Femur (tissue), 1 donor: ENCODE measurements around the gene FAM171A1.
"Not testable (repeated sequence)": the region's sequence is repeated elsewhere in the genome, so short reads cannot be mapped to it uniquely, and the experiment has no call there.

Experiments
- DNase-seq: peaks from one replicate; pipeline ENCODE4 v3.0.0-alpha.2; 2017

FAM171A1 gene

DNA sequence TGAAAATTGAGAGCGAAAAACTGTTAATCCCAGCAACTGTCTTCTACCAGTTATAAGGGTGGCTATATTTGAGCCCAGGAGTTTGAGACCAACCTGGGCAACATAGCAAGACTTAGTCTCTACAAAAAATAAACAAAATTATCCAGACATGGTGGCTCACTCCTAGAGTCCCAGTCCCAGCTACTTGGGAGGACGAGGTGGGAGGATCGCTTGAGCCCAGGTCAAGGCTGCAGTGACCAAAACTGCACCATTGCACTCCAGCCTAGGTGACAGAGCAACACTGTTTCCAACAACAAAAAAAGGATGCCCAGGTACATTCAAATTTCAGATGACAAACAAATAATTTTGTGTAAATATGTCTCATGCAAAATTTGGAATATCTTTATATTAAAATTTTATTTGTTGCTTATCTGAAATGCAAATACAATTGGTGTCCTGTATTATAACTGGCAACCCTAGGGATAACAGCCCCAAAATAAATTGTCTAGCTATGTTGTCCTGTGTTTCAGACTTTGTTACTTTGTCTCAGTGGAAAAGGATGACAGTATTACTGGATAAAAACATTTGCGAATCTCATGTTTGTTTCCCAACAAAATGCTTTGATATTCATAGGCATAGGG lies 26.7 kb downstream of the FAM171A1 start:
- no peak for DNase-seq

GRCh38 chr10:15342970-15343369 lies 28.1 kb downstream of the FAM171A1 start:
- no peak for DNase-seq

DNA sequence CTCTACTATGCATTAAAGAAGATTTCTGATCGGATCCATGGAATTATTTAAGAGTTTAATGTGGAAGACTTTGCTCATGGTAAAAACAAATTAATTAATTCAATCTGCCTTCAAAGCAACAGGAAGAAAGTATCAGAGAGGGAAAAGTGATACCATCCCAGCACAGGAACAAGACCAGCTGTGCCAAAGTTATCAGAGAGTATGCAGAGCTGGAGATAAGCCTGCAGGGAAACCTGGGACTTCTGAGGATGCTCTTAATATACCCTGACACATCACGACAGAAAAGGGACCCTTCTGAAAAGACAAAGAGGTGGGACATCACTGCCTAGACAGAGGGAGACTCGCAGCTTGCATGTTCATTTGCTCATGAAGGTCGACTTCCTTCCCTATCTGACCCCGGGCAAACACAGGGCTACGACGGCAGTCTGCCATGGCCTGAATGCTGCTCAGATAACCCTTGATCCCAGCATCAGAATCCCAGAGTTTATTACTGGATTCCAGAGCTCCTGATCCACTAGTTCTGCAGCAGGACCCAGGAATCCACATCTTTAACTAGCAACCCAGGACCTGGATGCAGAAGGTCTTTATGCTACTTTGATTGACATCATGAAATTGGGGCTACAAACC lies 29.5 kb downstream of the FAM171A1 start:
- no peak for DNase-seq

GRCh38 chr10:15339892-15340291 lies 31.2 kb downstream of the FAM171A1 start:
- no peak for DNase-seq

- DNase-seq = not testable (repeated sequence)
These were observed 33.6 kb downstream of the FAM171A1 start for GRCh38 chr10:15337441-15337923.

- DNase-seq = no peak
These were observed 34.9 kb downstream of the FAM171A1 start for GRCh38 chr10:15336211-15336610.

- no peak for DNase-seq
These were observed 35.6 kb downstream of the FAM171A1 start for GRCh38 chr10:15335508-15335907.

DNA sequence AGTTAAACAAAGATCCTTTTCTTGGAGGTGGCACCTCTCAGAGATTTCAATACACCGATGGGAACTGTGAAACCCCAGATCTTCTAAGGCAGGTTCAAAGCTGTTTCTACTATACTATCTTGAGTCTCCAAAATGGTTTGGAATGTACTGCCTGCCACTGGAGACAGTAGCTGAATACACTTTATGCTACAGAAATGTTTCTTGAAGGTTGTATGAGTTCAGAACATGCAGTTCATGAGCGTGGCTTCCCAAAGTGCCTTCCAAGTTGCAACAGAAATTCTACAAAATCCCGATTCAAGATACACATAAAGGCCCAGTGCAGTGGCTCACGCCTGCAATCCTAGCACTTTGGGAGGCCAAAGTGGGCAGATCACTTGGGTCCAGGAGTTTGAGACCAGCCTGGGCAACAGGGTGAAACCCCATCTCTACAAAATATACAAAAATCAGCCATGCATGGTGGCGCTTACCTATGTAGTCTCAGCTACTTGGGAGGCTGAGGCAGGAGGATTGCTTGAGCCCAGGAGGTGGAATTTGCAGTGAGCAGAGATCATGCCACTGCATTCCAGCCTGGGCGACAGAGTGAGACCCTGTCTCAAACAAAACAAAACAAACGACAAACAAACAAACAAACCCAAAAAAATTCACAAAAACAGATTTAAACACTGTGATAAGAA lies 36.3 kb downstream of the FAM171A1 start:
- no peak for DNase-seq

DNA sequence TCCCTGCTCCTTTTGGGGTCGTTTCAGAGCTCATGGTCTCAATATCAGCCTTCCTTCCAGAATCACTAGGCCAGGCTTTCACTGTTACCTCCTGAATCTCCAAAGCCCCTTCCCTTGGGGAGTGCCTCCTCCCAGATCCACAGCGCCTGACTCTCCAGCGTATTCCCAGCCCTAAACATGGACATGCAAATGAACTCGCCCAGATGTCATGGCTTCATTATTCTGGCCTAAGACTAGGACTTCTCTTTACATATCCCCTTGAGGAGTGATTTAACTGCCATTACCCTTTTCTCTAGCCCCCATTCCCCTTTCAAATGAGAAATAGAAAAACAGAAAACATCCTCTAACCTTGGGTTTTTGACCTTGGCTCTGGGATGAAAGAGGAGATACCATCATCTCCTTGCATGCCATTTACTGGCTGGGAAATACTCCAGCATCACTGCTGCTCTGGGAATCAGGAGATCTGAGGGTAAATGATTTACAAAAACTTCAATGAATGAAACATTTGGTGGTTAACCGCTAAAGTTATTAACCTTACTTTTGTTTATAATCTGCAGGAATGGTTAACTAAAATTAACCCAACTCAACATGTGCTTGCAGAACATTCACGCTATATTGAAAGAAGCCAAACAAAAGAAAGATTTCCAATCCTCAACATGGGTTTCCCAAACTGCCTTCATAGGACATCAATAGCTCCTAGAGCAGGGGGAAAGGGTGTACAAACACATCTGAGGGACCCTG lies 37.0 kb downstream of the FAM171A1 start:
- no peak for DNase-seq

DNA sequence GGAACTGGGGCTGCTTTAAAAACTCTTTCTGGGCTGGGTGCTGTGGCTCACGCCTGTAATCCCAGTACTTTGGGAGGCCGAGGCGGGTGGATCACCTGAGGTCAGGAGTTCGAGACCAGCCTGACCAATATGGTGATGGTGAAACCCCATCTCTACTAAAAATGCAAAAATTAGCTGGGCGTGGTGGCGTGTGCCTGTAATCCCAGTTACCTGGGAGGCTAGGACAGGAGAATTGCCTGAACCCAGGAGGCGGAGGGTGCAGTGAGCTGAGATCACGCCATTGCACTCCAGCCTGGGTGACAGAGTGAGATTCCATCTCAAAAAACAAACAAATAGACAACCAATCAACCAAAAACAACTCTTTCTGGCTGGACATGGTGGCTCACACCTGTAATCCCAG lies 37.9 kb downstream of the FAM171A1 start:
- DNase-seq = not testable (repeated sequence)

GRCh38 chr10:15331461-15331860 lies 39.6 kb downstream of the FAM171A1 start:
- no peak for DNase-seq

DNA sequence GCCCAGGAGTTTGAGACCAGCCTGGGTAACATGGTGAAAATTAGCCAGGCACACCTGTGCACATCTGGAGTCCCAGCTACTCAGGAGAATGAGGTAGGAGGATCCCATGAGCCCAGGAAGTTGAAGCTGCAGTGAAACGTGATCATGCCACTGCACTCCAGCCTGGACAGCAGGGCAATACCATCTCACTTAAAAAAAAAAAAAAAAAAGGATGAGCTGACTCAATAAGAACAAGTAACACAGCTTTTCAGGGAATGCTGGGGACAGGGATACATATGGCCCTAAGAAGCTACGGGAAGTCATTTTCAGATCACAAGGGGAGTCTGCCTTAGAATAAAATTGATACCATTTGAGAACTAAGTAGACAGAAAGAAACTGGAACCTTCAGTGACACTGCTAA lies 41.7 kb downstream of the FAM171A1 start:
- no peak for DNase-seq

GRCh38 chr10:15325944-15326284 lies 45.2 kb downstream of the FAM171A1 start:
- no peak for DNase-seq

DNA sequence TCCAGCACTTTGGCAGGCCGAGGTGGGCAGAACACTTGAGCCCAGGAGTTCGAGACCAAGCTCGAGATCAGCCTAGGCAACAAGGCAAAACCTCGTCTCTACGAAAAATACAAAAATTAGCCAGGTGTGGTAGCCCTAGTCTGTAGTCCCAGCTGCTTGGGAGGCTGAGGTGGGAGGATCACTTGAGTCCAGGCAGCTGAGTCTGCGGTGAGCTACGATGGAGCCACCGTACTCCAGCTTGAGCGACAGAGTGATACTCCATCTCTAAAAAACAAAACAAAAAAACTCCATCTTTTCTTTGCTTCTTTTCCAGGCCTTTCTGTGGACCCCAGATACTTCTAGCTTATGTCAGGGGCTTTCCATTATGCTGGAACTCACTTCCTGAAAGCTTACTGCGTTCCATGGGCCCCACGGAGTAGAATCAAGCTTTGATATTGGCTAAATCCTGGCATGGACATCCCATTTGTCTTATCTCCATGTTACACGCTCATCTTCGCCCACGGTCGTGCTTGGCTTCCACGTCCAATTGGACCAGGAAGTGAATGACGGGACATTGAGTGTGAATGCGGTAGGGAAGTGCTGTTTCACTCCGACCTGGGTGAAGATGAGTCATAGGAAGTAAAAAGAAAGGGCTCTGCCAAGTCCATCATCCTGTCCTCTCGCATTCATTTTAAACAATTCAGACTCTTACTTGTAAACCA lies 45.7 kb downstream of the FAM171A1 start:
- DNase-seq = no peak

DNA sequence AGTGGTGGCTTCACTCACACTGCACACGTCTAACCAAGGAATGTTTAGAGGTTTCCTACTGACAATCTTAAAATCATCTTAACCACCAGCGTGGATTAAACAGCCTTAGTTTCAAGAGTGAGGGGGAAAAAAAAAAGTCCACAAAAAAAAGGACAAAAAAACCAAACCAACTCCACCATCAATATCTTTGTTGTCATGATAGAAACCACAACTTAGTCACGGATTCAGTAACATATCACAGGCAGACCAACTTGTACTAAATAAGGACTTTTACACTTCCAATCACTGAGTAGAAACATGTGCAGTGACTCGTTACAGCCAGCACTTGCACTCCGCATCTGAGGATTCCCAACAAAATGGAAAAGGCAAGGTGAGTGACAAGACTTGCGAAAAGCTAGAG lies 46.5 kb downstream of the FAM171A1 start:
- no peak for DNase-seq

GRCh38 chr10:15324113-15324512 lies 47.0 kb downstream of the FAM171A1 start:
- no peak for DNase-seq

DNA sequence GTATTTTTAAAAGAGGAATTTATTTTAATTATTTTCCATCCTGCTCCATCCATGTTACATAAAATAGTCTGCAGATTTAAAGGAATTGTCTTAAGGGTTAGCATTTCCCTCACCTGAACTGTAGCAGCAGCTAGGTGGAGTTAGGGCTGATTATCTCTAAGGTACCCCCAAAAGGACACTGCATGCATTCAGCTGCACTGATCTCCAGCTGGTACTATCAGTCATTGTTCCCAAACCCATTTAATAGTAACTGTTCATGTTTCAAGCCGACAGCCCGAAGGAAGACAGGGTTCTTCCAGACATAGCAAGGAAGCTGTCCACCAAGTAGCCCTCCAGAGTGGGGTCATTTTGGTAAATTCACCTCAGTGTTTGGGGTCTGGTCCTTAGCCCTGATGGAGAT lies 48.7 kb downstream of the FAM171A1 start:
- DNase-seq = no peak

DNA sequence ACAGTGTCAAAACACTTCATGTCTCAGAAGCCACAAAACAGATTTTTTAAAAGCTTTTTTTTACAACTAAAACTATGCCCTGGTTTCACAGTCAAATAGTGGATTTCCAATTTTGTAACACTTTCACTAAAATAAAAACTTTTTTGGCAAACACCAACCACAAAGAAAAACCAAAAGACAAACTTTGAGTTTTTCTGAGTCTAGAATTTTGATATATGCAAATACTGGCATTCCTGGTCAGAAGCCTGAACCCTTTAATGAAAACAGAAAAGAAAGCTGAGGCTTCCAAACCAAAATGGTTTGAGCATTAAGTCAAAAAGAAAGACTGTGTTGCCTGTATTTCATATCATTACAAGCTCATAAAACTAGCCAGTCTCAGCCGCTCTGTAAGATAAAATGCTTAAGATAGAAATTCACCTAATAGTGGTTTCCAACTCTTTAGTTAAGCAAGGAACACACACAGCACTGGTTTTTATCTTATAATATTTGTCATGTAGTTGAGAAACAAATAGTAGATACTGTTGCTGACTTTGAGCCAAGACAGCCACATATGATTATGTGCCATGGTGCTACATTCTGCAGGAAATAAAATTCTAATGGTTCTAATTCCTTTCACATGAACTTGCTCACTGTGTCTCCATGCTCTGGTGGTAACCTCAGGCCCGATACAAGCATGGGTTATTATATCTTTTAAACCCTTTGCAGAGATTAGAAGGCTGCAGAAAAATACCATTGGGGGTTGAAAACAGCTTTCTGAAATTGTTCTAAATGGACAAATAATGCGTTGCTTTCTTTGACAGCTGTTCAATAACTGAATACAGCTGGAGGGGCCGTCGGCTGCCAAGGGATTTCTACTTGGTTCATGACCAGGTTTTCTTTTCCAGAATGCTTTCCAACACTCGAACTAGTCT lies 49.4 kb downstream of the FAM171A1 start:
- DNase-seq = peak; percentile 88

DNA sequence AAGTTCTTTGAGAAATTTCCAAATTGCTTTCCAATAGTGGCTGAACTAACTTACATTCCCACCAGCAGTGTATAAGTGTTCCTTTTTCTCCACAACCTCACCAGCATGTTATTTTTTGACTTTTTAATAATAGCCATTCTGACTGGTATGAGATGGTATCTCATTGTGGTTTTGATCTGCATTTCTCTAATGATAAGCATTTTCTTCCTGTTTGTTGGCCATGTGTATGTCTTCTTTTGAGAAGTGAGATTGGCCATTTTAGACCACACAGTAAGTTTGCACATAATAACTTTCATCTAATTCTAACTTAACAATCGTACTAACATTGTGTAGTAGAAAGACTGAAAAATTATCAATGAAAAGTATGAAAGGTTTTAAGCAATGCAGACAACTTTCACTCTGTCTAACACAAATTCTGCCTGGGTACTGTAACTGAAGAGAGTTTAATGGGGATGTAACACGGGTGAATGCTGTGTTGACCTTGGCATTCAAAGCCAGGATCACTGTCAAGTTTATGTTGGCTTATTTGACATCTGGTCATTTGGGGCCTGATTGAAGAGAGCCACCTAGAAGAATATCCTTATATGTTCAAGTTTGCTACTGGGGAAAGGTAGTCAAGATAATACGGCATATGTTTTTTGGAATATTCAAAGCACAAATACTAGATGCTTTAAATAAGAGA lies 50.4 kb downstream of the FAM171A1 start:
- no peak for DNase-seq

DNA sequence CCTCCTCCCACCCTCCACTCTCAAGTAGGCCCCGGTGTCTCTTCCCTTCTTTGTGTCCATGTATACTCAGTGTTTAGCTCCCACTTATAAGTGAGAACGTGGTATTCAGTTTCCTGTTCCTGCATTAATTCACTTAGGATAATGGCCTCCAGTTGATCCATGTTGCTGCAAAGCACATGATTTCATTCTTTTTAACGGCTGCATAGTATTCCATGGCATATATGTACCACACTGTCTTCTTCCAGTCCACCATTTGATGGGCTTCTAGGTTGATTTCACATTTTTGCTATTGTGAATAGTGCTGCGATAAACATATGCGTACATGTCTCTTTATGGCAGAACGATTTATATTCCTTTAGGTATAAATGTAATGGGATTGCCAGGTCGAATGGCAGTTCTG lies 51.0 kb downstream of the FAM171A1 start:
- DNase-seq = no peak

GRCh38 chr10:15316871-15317464 lies 54.1 kb downstream of the FAM171A1 start:
- no peak for DNase-seq
